ENCODE results near the gene LUC7L2.

Gene LUC7L2

DNA sequence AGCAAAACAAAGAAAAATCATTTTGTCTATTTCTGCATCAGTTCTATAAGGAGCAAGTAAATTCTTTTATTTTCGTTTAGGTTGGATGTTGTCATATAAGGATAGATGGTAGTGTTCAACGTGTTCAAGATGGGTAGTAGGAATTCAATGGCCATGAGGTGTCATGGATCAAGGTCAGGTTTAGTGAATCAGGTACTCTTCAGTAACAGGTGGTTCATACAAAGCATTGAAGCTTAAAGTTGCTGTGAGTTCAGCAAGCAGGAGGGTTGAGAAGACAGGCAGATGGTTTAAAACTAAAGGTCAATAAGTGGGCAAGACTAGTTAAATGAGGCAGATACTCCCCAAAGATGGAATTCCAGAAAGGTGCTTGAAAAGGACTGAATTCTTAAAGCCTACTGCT is 5.6 kb downstream of the LUC7L2 start:
- TF ChIP-seq, protein P1, sequence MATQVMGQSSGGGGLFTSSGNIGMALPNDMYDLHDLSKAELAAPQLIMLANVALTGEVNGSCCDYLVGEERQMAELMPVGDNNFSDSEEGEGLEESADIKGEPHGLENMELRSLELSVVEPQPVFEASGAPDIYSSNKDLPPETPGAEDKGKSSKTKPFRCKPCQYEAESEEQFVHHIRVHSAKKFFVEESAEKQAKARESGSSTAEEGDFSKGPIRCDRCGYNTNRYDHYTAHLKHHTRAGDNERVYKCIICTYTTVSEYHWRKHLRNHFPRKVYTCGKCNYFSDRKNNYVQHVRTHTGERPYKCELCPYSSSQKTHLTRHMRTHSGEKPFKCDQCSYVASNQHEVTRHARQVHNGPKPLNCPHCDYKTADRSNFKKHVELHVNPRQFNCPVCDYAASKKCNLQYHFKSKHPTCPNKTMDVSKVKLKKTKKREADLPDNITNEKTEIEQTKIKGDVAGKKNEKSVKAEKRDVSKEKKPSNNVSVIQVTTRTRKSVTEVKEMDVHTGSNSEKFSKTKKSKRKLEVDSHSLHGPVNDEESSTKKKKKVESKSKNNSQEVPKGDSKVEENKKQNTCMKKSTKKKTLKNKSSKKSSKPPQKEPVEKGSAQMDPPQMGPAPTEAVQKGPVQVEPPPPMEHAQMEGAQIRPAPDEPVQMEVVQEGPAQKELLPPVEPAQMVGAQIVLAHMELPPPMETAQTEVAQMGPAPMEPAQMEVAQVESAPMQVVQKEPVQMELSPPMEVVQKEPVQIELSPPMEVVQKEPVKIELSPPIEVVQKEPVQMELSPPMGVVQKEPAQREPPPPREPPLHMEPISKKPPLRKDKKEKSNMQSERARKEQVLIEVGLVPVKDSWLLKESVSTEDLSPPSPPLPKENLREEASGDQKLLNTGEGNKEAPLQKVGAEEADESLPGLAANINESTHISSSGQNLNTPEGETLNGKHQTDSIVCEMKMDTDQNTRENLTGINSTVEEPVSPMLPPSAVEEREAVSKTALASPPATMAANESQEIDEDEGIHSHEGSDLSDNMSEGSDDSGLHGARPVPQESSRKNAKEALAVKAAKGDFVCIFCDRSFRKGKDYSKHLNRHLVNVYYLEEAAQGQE (IDR thresholded peaks at IDR 0.05; ENCODE audit: insufficient replicate concordance, low read depth), result no peak
- TF ChIP-seq GABPA (IDR thresholded peaks at IDR 0.05; ENCODE audit: low read depth) (no peak), SPI1 (IDR thresholded peaks at IDR 0.05; ENCODE audit: borderline replicate concordance, low read depth) (no peak), POLR2AphosphoS5 (IDR thresholded peaks at IDR 0.05; ENCODE audit: low read depth) (no peak)
- TF ChIP-seq, protein P2, sequence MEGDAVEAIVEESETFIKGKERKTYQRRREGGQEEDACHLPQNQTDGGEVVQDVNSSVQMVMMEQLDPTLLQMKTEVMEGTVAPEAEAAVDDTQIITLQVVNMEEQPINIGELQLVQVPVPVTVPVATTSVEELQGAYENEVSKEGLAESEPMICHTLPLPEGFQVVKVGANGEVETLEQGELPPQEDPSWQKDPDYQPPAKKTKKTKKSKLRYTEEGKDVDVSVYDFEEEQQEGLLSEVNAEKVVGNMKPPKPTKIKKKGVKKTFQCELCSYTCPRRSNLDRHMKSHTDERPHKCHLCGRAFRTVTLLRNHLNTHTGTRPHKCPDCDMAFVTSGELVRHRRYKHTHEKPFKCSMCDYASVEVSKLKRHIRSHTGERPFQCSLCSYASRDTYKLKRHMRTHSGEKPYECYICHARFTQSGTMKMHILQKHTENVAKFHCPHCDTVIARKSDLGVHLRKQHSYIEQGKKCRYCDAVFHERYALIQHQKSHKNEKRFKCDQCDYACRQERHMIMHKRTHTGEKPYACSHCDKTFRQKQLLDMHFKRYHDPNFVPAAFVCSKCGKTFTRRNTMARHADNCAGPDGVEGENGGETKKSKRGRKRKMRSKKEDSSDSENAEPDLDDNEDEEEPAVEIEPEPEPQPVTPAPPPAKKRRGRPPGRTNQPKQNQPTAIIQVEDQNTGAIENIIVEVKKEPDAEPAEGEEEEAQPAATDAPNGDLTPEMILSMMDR (IDR thresholded peaks at IDR 0.05; ENCODE audit: insufficient read depth, low read length), result no peak
- Histone ChIP-seq H3K27ac (replicated peaks) (no peak overlapping the region), H3K27me3 (ENCODE audit: insufficient read depth, poor library complexity, severe bottlenecking) (no peaks in the 10 kb centered on the region), H3K4me3 (replicated peaks; ENCODE audit: insufficient read depth, low read length) (no peak overlapping the region)
- no peak for DNase-seq (ENCODE audit: low read depth in 1 of 2, low spot score in 1 of 2)

DNA sequence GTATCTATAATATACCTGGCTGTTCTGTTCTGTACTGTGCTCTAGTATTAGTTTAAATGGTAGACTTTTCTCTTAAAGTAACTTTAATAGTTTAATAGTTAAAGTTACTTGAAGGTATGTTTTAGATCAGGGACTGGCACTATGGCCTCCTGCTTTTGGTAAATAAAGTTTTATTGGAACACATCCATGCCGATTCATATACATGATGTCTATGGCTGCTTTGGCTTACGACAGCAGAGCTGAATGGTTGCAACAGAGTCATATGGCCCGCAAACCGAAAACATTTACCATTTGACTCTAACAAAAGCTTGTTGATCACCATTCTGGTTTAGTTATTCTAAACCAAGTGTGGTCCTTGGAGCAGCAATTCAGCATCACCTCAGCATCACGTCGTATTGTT is 6.7 kb downstream of the LUC7L2 start:
- no peak for TF ChIP-seq GABPA (IDR thresholded peaks at IDR 0.05; ENCODE audit: low read depth)
- TF ChIP-seq POLR2AphosphoS5 (IDR thresholded peaks at IDR 0.05; ENCODE audit: low read depth), result no peak
- TF ChIP-seq SPI1 (IDR thresholded peaks at IDR 0.05; ENCODE audit: borderline replicate concordance, low read depth), result no peak
- TF ChIP-seq, protein P1 (IDR thresholded peaks at IDR 0.05; ENCODE audit: insufficient replicate concordance, low read depth), result no peak
- TF ChIP-seq, protein P2 (IDR thresholded peaks at IDR 0.05; ENCODE audit: insufficient read depth, low read length), result no peak
- Histone ChIP-seq H3K27ac (replicated peaks) (no peak overlapping the region), H3K27me3 (ENCODE audit: insufficient read depth, poor library complexity, severe bottlenecking) (no peaks in the 10 kb centered on the region), H3K4me3 (replicated peaks; ENCODE audit: insufficient read depth, low read length) (no peak overlapping the region)
- DNase-seq (ENCODE audit: low read depth in 1 of 2, low spot score in 1 of 2), result no peak

DNA sequence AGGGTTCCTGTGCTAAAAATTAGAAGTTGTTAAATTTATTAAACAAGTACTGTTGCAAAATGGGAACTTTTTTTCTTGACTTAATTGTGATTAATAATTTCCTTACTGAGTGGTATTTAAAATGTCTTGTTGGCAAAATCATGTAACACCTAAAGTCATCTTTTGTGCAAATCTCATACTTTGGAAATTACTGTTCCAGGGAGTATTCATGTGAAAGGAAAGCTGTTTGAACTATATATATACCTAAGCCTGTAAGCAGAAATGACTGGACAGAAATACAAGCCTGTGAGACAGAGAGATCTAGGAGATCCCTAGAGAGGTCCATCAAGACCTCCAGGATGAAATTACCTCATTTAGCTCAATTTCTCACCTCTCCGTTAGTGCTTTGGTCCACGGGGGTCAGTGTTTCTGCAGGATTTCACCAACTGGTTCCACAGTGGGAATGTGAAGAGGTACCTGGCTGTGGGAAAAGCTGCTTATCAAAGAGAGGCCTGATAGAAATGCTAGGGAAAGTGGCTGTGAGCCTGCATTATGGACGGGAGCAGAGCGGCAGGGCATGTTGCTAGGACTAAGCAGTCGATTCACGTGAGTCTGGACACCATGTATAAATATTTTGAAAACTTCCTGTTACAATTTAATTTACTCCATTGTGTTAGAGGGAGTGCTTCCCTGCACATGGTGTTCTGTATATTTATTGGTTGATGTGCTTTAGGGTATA is 7.9 kb downstream of the LUC7L2 start:
- Histone ChIP-seq H3K27me3 (ENCODE audit: insufficient read depth, poor library complexity, severe bottlenecking) (no peaks in the 10 kb centered on the region), H3K4me3 (replicated peaks; ENCODE audit: insufficient read depth, low read length) (no peak overlapping the region), H3K27ac (replicated peaks) (no peak overlapping the region)
- TF ChIP-seq, protein P2 (IDR thresholded peaks at IDR 0.05; ENCODE audit: insufficient read depth, low read length), result no peak
- DNase-seq (ENCODE audit: low read depth in 1 of 2, low spot score in 1 of 2), result no peak
